Upper lobe of right lung (tissue), 1 donor: ENCODE results near the gene DDI1. TPM values are rescaled to one million over a fixed set of nuclear protein-coding genes. Genes with fewer than 3 reads are reported as not detected.

Experiments
- ATAC-seq: fragments of 200-7000 bp; cut with Tn5 transposase; one replicate; pipeline ENCODE4 v1.9.1; 2020; ENCODE audit warnings: mild to moderate bottlenecking, moderate library complexity
- DNase-seq: peaks from one replicate; pipeline ENCODE4 v3.0.0-alpha.2; 2020
- H3K27ac ChIP-seq: fragments of 200-600 bp; one replicate; pipeline ENCODE4 v1.8.0; 2022
- H3K27me3 ChIP-seq: fragments of 200-600 bp; one replicate; pipeline ENCODE4 v1.8.0; 2022; ENCODE audit warnings: mild to moderate bottlenecking
- H3K36me3 ChIP-seq: fragments of 200-600 bp; one replicate; pipeline ENCODE4 v1.8.0; 2022
- H3K4me1 ChIP-seq: fragments of 200-600 bp; one replicate; pipeline ENCODE4 v1.8.0; 2022
- H3K4me3 ChIP-seq: fragments of 200-600 bp; one replicate; pipeline ENCODE4 v1.8.0; 2022; ENCODE audit warnings: mild to moderate bottlenecking
- H3K9me3 ChIP-seq: fragments of 200-600 bp; one replicate; pipeline ENCODE4 v1.8.0; 2022
- intact Hi-C: fragments of 100-400 bp; cut with DNase I; formaldehyde crosslinking; loops from one replicate; pipeline ENCODE4 v1.11.0; 2022
- total RNA-seq: library from RNA; stranded (reverse); fragmentation: NEBNext Ultra II Directional; extraction: Animal tissue kit (Norgen Biotek cat#: 25700); gene quantifications from one replicate; pipeline ENCODE4 v1.2.1, GENCODE V29; 2021
- TF ChIP-seq, protein P1 (sequence below): fragments of 200-600 bp; IDR thresholded peaks from one replicate; pipeline ENCODE4 v1.8.0; 2022; ENCODE audit warnings: antibody characterized with exemption
- donor health status: DM: no; HTN: yes; CAD: no; lungs with severe emphysema.

The DDI1 gene
- total RNA-seq, 1 donor from 2014 or later = not detected

DNA sequence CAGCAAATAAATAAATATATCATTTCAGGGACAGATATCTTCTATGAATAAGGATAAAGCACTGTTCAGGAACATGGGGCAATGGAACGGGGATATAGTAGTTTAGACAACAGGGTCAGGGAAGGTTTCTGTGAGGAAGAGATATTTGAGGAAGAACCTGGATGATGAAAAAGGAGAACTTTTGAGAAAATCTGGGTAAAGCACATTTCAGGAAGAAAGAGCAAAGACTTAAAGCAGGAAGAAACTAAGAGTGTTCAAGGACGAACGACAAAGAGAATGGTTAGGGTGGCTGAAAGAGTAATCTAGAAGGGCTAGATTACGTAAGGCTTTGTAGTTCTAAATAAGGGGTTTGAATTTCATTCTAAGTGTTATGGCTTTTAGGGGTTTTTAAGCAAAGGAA, 12.7 kb downstream of the DDI1 start:
- ATAC-seq (no peak), DNase-seq (no peak)
- no peak overlapping the region for H3K4me3 ChIP-seq
- H3K4me1 ChIP-seq = no peaks in the 10 kb centered on the region
- no peaks in the 10 kb centered on the region for H3K9me3 ChIP-seq
- TF ChIP-seq, protein P1, sequence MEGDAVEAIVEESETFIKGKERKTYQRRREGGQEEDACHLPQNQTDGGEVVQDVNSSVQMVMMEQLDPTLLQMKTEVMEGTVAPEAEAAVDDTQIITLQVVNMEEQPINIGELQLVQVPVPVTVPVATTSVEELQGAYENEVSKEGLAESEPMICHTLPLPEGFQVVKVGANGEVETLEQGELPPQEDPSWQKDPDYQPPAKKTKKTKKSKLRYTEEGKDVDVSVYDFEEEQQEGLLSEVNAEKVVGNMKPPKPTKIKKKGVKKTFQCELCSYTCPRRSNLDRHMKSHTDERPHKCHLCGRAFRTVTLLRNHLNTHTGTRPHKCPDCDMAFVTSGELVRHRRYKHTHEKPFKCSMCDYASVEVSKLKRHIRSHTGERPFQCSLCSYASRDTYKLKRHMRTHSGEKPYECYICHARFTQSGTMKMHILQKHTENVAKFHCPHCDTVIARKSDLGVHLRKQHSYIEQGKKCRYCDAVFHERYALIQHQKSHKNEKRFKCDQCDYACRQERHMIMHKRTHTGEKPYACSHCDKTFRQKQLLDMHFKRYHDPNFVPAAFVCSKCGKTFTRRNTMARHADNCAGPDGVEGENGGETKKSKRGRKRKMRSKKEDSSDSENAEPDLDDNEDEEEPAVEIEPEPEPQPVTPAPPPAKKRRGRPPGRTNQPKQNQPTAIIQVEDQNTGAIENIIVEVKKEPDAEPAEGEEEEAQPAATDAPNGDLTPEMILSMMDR = no peak
- H3K27me3 ChIP-seq = no peaks in the 10 kb centered on the region
- intact Hi-C loops = no loop called here
- no peaks in the 10 kb centered on the region for H3K36me3 ChIP-seq
- no peak overlapping the region for H3K27ac ChIP-seq

DNA sequence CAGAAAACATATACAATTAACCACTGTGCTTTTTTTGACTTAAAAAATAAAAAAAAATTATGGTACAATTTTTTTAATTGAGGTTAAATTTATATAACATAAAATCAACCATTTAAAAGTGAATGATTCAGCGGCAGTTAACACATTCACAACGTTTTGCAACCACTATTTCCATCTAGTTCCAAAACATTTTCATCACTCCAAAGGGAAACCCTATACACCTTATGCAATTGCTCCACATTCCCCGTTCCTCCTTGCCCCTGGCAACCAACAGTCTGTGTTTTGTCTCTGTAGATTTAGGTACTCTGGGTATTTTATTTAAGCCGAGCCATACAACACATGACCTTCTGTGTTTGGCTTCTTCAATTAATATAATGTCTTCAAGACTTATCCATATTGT, 15.3 kb downstream of the DDI1 start:
- no peaks in the 10 kb centered on the region for H3K9me3 ChIP-seq
- H3K27ac ChIP-seq = no peak overlapping the region
- H3K27me3 ChIP-seq = no peaks in the 10 kb centered on the region
- TF ChIP-seq, protein P1 = no peak
- no peak for ATAC-seq
- H3K36me3 ChIP-seq = no peaks in the 10 kb centered on the region
- H3K4me3 ChIP-seq = no peak overlapping the region
- no peaks in the 10 kb centered on the region for H3K4me1 ChIP-seq
- no peak for DNase-seq
- intact Hi-C loops = no loop called here

DNA sequence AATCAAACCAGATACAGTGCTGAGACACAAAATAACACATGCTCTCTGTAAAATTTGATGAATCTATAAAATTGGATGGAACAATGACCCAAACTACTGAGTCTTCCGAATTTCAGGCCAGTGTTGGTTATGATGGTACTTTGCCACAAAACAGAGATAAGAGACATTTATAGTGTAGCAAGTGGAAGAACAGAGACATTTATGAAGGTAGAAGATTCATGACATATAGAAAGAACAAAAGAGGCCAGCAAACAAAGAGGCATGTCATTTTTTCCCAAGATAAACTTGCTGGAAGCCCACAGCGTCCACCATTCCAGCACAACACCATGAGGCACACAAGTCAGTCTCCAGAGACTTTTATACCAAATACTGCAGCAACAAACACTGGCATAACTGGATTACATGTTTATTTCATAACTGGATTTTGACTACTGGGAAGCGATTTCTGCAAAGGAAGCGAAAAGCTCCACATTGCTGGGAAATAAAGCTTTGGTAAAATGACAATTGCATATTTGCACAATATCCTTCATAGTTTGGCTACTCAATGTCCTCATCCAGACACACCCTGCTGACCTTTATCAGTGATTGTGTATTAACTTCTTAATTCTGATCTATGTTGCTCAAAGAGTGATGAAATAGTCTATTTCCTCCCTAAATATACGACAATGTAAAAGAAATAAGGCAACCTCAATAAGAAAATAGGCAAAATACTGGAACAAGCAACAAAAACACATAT, 17.5 kb downstream of the DDI1 start:
- Histone ChIP-seq H3K36me3 (no peaks in the 10 kb centered on the region), H3K9me3 (no peaks in the 10 kb centered on the region), H3K27ac (no peak overlapping the region), H3K4me1 (no peaks in the 10 kb centered on the region), H3K4me3 (no peak overlapping the region), H3K27me3 (no peaks in the 10 kb centered on the region)
- intact Hi-C loops = no loop called here
- TF ChIP-seq, protein P1 = no peak
- no peak for DNase-seq
- no peak for ATAC-seq

DNA sequence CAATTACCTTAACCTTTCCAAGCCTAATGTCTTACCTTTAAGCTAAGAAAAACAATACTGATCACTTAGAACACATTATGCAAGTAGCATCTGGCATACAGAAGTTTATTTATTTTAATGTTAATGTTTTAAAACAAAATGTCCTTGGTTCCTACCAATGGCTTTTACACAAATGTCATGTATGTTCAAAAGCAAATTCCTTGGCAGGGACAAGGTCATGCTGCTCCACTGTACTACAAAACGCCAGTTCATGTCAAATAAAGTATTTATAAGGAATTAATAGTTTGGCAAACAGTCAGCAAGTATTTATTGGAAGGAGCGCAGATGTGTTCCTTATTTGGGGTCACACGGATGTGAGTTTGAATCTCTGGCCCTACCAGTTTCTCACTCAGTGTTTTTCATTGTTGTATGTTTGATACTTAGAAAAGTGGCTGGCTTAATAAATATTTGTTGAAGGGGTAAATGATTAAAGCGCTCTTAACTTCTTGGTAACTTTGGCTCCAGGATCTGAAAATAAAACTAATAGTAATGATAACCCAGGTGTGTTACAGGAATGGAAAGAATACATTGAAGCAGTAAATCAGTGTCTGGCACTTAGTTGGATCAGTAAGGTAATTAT, 18.6 kb downstream of the DDI1 start:
- TF ChIP-seq, protein P1 = no peak
- H3K36me3 ChIP-seq = no peaks in the 10 kb centered on the region
- no peak for DNase-seq
- no peak overlapping the region for H3K27ac ChIP-seq
- H3K9me3 ChIP-seq = no peaks in the 10 kb centered on the region
- no peak for ATAC-seq
- H3K27me3 ChIP-seq = no peaks in the 10 kb centered on the region
- H3K4me3 ChIP-seq = no peak overlapping the region
- H3K4me1 ChIP-seq = no peaks in the 10 kb centered on the region
- intact Hi-C loops = no loop called here

DNA sequence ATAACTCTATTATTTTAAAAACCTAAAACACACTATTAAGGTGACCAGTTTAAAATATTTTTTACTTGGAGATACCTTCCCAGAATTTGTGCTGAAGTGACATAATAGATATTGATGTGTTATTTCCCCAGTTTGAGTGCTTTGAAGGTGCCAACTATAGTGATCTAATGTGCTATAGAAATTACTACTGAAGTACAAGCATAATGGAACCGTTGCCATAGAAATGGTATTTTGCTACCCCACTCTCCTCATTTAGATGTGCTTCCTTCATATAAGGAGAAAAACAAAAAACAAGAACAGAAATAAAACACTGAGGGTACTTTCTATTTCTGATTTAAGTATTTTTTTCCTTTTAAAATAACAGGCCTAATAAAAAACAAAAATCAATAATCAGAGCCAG, 19.2 kb downstream of the DDI1 start:
- DNase-seq = no peak
- Histone ChIP-seq H3K36me3 (no peaks in the 10 kb centered on the region), H3K27ac (no peak overlapping the region), H3K27me3 (no peaks in the 10 kb centered on the region), H3K4me1 (no peaks in the 10 kb centered on the region), H3K9me3 (no peaks in the 10 kb centered on the region), H3K4me3 (no peak overlapping the region)
- TF ChIP-seq, protein P1 = no peak
- no peak for ATAC-seq
- intact Hi-C loops = no loop called here
